IPS-15b (cell line): ENCODE measurements around the gene ACAA1.
"Not testable (repeated sequence)": the region's sequence is repeated elsewhere in the genome, so short reads cannot be mapped to it uniquely, and the experiment has no call there.

Source experiments
- H3K27me3 ChIP-seq: one replicate; pipeline ENCODE4 v1.6.1; 2013; ENCODE audit warnings: low read length; ENCODE audit not compliant: control insufficient read depth, insufficient read depth
- H3K36me3 ChIP-seq: one replicate; pipeline ENCODE4 v1.6.1; 2013; ENCODE audit warnings: low read length; ENCODE audit not compliant: control insufficient read depth, insufficient read depth
- H3K4me1 ChIP-seq: one replicate; pipeline ENCODE4 v1.6.1; 2013; ENCODE audit warnings: mild to moderate bottlenecking, low read length; ENCODE audit not compliant: control insufficient read depth, insufficient read depth
- H3K4me3 ChIP-seq: one replicate; pipeline ENCODE4 v1.5.1; 2013; ENCODE audit warnings: low read depth, low read length
- H3K9ac ChIP-seq: one replicate; pipeline ENCODE4 v1.6.1; 2013; ENCODE audit warnings: low read depth, mild to moderate bottlenecking, low read length
- H3K9me3 ChIP-seq: one replicate; pipeline ENCODE4 v1.6.1; 2013; ENCODE audit warnings: mild to moderate bottlenecking, low read length; ENCODE audit not compliant: control insufficient read depth, insufficient read depth

ACAA1 gene

DNA sequence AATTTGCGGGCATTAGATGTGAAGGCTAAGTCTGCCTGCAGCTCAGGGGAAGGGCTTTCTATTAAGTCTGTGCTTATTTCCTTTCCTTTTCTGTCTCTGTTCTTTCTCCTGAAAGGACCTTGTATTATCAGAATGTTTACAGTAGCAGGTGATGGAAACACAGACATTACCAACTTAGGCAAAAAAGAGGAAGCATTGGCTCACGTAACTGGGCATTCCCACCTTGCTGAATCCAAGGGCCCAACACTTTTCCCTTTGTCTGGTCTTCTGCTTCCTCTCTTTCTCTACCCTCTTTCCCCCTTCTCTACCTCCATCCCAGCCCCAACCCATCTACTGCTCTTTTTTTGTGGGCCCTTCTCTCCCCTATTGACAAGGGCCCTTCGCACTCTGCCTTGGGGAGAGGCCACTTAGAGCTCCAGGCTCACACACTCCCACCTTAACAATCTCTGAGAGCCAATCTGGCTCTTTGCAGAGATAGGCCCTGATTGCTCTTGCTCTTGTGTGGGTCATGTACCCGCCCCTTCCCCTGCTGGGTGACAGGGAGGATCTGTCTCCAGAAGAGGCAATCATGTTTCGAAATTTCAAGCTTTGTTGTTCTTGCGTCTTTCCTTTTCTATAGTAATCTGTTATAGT lies 35.0 kb downstream of the ACAA1 start:
- no peaks in the 10 kb centered on the region for H3K27me3 ChIP-seq
- H3K9ac ChIP-seq = no peak overlapping the region
- no peaks in the 10 kb centered on the region for H3K9me3 ChIP-seq
- H3K36me3 ChIP-seq = no peaks in the 10 kb centered on the region
- no peak overlapping the region for H3K4me3 ChIP-seq
- H3K4me1 ChIP-seq = peaks cover 17% of the 10 kb centered on the region

DNA sequence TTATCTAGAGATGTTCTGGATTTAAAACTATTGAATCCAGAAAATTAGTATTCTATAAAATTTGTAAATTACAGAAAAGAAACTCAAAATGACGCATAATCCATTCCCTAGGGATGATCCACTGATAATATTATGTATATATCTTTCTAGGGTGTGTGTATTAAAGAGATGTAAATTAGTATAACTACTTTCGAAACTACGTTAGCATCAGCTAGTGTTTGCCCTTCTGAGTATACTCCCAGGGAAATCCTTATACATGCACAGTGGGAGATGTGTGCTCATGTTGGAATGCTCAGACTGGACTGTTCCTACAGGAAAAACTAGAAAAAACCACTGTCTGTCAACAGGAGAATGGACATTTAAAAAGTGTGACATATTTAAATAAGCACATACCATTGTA lies 36.4 kb downstream of the ACAA1 start:
- H3K4me3 ChIP-seq = no peak overlapping the region
- peaks cover 17% of the 10 kb centered on the region for H3K4me1 ChIP-seq
- no peak overlapping the region for H3K9ac ChIP-seq
- no peaks in the 10 kb centered on the region for H3K9me3 ChIP-seq
- no peaks in the 10 kb centered on the region for H3K36me3 ChIP-seq
- no peaks in the 10 kb centered on the region for H3K27me3 ChIP-seq

DNA sequence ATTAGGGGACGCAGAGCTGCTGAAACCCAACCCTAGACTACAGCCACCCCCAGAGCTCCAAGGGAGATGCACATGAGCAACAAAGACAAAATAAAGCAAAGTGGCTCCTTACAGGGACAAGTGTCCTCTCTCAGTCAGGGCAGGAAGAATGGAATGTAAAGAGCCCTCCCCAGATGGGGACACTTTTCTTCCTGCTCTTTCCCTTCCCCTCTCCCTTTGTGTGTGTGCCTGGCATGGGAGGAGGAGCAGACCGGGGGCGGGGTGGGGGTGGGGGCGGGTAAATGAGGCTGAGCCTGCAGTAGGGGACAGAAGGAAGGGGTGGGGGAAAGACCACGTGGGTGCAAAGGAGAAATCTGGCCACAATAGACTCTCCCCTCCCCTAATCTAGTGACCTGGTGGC lies 37.4 kb downstream of the ACAA1 start:
- H3K27me3 ChIP-seq = no peaks in the 10 kb centered on the region
- peaks cover 17% of the 10 kb centered on the region for H3K4me1 ChIP-seq
- H3K36me3 ChIP-seq = no peaks in the 10 kb centered on the region
- no peak overlapping the region for H3K9ac ChIP-seq
- H3K9me3 ChIP-seq = no peaks in the 10 kb centered on the region
- no peak overlapping the region for H3K4me3 ChIP-seq

DNA sequence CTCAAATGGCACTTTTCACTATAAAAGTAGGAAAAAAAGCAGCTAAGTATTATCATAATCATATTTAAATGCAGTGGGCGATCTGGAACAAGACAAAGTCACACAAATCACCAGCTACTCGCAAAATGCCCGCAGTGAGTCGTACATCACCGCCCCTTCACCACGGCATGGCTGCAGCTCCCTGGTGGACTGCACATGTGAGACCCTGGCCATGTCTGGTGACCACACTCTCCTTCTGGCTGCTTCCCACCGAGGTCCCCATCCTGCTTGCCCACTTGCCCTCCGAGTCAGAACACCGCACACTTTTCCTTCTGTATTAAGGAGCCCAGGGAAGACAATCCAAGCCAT lies 38.6 kb downstream of the ACAA1 start:
- H3K9me3 ChIP-seq = no peaks in the 10 kb centered on the region
- no peaks in the 10 kb centered on the region for H3K27me3 ChIP-seq
- no peaks in the 10 kb centered on the region for H3K36me3 ChIP-seq
- H3K9ac ChIP-seq = no peak overlapping the region
- peaks cover 17% of the 10 kb centered on the region for H3K4me1 ChIP-seq
- no peak overlapping the region for H3K4me3 ChIP-seq

DNA sequence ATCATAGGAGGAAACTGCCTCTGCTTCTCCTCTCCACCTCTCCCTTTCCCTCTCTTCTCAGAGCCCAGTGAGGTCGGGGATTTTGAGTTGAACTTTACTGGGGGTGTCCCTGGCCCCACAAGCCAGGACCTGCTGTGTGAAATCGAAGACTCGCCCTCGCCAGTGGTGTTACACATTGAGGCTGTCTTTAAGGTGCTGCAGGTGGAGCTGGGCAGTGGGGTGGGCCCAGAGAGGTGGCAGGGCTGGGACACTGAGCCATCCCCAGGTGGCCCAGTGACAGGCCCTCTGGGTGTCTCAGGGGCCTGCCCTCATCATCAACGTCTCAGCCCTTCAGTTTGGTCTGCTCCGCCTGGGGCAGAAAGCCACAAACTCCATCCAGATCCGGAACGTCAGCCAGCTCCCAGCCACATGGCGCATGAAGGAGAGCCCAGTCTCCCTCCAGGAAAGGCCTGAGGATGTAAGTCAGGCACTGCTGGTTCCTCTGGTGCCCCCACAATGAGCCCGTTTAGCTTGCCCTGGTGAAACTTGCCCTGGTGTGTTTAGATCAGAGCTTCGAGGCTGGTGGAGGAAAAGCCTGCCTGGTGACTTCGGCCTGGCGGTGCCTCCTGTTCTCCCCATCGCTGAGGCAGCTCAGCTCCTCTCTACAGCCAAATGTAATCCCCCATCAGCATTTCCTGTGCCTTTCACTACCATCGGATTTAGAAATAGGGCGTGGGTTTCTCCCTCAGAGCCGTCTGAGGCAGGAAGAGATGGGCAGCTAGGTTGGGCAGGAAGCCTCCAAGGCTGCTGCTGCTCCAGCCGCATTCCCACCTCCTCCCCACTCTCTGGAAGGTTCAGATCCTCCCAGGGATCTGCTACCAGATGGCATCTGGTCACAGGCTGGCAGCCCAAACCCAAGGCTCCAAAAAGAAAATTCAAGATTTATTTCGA lies 39.2 kb downstream of the ACAA1 start:
- Histone ChIP-seq H3K27me3 (no peaks in the 10 kb centered on the region), H3K4me3 (no peak overlapping the region), H3K36me3 (no peaks in the 10 kb centered on the region), H3K4me1 (peaks cover 17% of the 10 kb centered on the region), H3K9ac (no peak overlapping the region), H3K9me3 (no peaks in the 10 kb centered on the region)

DNA sequence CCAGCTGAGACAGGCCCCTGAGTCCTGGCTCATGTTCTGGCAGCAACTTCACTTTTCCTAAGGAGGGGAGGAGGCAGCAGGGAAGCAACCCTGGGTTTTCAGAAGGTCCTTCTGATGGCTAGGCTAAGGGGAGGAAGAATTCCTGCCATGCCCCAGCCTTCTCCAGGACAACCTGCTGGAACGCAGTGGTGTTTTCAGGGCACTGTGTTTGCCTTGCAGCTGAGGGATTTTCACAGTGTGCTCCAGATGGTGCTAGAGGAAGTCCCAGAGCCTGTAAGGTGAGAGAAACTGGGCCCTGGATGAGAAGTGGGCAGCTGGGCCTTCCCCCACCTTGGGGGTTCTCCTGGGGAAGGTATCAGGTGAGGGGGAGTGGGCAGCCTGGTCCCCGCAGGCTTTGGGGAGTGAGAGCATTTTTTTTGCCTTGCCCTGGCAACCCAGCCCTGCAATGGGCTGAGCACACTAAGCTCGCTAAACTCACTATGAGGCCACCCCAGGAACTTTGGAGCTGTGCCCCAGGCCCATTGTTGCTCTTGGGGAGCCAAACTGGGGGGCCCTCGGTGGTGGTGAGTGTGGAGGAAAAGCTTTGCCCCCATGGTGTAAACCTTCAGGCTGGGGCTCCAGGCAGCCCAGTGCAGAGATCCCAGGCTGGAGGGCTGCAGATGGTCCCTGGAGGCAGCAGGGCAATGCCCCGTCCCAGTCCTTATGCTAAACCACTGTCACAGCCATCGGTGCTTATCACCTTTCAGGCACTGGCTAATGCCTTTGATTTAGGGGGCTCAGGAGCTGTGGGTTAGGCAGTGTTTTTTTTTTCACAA lies 41.1 kb downstream of the ACAA1 start:
- Histone ChIP-seq H3K27me3 (no peaks in the 10 kb centered on the region), H3K9me3 (no peaks in the 10 kb centered on the region), H3K4me1 (peaks cover 9% of the 10 kb centered on the region), H3K4me3 (no peak overlapping the region), H3K36me3 (no peaks in the 10 kb centered on the region), H3K9ac (no peak overlapping the region)

DNA sequence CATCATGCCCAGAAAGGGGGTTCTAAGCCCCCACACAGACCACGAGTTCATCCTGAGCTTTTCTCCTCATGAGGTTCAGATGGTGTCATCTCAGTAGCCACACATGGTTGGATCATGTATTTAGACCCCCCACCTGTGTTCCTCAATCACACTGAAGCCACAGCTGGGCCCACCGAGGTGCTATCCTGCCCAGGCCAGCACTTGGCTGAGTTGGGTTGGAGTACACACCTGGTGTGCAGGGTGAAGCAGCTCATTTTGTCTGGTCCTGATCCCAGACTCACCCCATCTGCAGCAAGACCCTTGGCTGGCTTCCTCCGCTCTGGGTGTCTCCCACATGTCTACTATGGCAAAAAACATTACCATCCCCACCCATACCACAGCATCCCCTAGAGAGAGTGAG lies 41.9 kb downstream of the ACAA1 start:
- Histone ChIP-seq H3K36me3 (no peaks in the 10 kb centered on the region), H3K4me1 (peaks cover 9% of the 10 kb centered on the region), H3K9ac (no peak overlapping the region), H3K27me3 (no peaks in the 10 kb centered on the region), H3K4me3 (no peak overlapping the region), H3K9me3 (no peaks in the 10 kb centered on the region)

DNA sequence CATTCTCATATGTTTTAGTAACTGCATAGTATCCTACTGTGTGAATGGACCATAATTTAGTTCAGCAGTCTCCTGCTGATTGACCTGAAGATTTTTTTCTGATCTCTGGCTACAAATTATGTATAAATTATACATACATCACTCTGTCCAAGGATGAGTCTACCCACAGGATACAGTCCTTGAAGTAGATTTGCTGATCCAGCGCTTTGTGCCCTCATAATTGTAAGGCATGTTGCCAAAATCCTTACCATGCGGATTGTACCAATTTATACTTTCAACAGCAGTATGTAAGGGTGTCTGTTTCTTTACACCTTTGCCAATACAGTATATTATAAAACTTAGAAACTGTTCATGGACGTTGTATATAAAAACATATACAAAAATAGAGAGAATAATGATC lies 46.5 kb downstream of the ACAA1 start:
- Histone ChIP-seq H3K36me3 (no peaks in the 10 kb centered on the region), H3K4me1 (no peaks in the 10 kb centered on the region), H3K4me3 (no peak overlapping the region), H3K27me3 (no peaks in the 10 kb centered on the region), H3K9me3 (no peaks in the 10 kb centered on the region), H3K9ac (no peak overlapping the region)

DNA sequence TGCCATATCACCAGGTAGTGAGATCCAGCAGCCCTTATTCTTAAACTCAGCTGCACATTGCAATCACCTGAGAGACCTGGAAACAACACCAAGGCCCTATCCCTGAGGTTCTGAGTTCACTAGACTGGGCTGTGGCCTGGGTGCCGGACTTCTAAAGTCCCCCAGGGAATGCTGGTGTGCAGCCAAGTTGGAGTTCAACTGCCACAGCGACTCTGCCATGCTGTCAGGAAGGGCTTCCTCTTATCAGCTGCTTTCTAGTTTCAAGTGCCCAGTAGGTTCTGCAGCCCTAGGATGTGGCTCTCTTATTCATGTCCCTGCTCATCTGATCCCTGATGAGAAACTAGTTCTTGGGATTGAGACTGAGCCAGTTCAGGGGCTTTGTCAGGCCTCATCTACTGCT lies 47.8 kb downstream of the ACAA1 start:
- H3K27me3 ChIP-seq = no peaks in the 10 kb centered on the region
- H3K4me1 ChIP-seq = no peaks in the 10 kb centered on the region
- H3K36me3 ChIP-seq = no peaks in the 10 kb centered on the region
- no peak overlapping the region for H3K4me3 ChIP-seq
- no peak overlapping the region for H3K9ac ChIP-seq
- H3K9me3 ChIP-seq = peaks cover under 1% of the 10 kb centered on the region

DNA sequence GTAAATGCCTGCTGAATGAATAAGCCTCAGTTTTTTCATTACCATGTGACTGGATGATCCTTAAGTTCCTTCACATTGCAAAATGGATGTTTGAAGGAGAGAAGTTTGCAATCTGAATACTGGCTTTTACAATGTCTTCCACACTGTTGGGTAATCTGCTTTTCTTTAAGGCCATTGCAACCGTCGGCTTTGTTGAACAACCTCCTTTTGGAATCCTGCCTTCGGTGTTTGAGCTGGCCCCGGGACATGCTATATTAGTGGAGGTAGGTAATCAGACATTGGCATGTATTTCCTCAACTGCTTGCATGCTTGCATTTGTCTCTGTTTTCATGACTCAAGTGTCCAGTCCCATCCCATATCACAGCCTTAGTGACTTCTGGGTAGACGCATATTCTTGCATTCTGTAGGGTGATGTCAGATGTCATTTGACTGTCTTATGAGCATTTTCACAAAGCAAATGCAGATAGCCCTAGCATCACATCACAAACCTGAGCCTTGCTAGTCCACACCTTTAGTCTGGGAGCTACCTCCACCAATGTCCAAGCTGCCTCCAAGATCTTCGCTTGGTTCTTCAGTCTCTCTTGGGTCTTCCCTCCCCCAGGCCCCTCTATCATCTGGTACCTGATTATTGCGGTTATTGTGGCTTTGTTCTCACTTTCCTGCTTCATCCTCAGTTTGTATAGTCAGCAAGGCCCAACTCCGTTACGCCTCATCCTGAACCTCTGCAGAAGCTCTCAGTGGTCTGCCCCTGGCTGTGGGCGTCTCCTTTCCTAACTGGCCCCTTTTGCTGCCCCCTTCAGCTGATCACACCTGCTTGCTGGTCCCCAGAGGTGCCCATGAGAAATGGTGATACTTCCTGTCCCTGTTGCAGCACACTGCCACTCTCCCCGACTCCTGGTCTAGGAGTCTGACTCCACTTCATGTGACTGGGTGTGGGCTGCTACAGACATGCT lies 48.5 kb downstream of the ACAA1 start:
- peaks cover 3% of the 10 kb centered on the region for H3K9me3 ChIP-seq
- H3K36me3 ChIP-seq = no peaks in the 10 kb centered on the region
- H3K27me3 ChIP-seq = no peaks in the 10 kb centered on the region
- no peak overlapping the region for H3K4me3 ChIP-seq
- no peaks in the 10 kb centered on the region for H3K4me1 ChIP-seq
- H3K9ac ChIP-seq = no peak overlapping the region

DNA sequence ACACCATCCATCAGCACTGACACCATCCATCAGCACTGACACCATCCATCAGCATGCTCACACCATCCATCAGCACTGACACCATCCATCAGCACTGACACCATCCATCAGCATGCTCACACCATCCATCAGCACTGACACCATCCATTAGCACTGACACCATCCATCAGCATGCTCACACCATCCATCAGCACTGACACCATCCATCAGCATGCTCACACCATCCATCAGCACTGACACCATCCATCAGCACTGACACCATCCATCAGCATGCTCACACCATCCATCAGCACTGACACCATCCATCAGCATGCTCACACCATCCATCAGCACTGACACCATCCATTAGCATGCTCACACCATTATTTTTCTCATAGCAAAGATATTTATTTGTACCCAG lies 49.6 kb downstream of the ACAA1 start:
- not testable (repeated sequence) for H3K9ac ChIP-seq, H3K4me3 ChIP-seq, H3K9me3 ChIP-seq, H3K27me3 ChIP-seq, H3K36me3 ChIP-seq, H3K4me1 ChIP-seq
